ENCODE measurements around the gene CIC. TPM values are rescaled to one million over a fixed set of nuclear protein-coding genes. Genes with fewer than 3 reads are reported as not detected.

Gene CIC
- total and polyA plus RNA-seq, 2 of the 13 experiments (the other 11 are each of a cell fraction or from before 2014, with no cell fraction given): 5.9 to 8.0 TPM

GRCh38 chr19:42325308-42325895, 56.4 kb downstream of the CIC start, which contains the start of gene MEGF8 (continued):
- TF ChIP-seq GATAD1 (CRISPR knock-in tag; IDR thresholded peaks at IDR 0.05): peak; percentile 88
- peak; percentile 92 for TF ChIP-seq SAP130 (CRISPR knock-in tag; IDR thresholded peaks at IDR 0.05; ENCODE audit: low read depth)
- peak; percentile 27; the same call in 1 of the 2 replicates for TF ChIP-seq ZNF609 (CRISPR knock-in tag; IDR thresholded peaks at IDR 0.05; ENCODE audit: borderline replicate concordance)
- no peak; the same call in 1 of the 2 replicates for TF ChIP-seq ZNF552 (CRISPR knock-in tag; IDR thresholded peaks at IDR 0.05; ENCODE audit: borderline replicate concordance)
- TF ChIP-seq ZKSCAN5 (CRISPR knock-in tag; IDR thresholded peaks at IDR 0.05): 0 out of 2 replicates have a peak, but pooled peaks have one; percentile 25
- TF ChIP-seq SP4 (CRISPR knock-in tag; IDR thresholded peaks at IDR 0.05): peak; percentile 76
- TF ChIP-seq ZNF616 (CRISPR knock-in tag; IDR thresholded peaks at IDR 0.05; ENCODE audit: low read depth): peak; percentile 51; the same call in 1 of the 2 replicates
- no peak; the same call in 1 of the 2 replicates for TF ChIP-seq SIX1 (CRISPR knock-in tag; IDR thresholded peaks at IDR 0.05; ENCODE audit: borderline replicate concordance)
- TF ChIP-seq, protein P1, sequence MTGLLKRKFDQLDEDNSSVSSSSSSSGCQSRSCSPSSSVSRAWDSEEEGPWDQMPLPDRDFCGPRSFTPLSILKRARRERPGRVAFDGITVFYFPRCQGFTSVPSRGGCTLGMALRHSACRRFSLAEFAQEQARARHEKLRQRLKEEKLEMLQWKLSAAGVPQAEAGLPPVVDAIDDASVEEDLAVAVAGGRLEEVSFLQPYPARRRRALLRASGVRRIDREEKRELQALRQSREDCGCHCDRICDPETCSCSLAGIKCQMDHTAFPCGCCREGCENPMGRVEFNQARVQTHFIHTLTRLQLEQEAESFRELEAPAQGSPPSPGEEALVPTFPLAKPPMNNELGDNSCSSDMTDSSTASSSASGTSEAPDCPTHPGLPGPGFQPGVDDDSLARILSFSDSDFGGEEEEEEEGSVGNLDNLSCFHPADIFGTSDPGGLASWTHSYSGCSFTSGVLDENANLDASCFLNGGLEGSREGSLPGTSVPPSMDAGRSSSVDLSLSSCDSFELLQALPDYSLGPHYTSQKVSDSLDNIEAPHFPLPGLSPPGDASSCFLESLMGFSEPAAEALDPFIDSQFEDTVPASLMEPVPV (CRISPR knock-in tag; IDR thresholded peaks at IDR 0.05): peak; percentile 77; the same call in 1 of the 2 replicates
- TF ChIP-seq ZNF276 (CRISPR knock-in tag; IDR thresholded peaks at IDR 0.05; ENCODE audit: low read depth): 0 out of 2 replicates have a peak, but pooled peaks have one; percentile 49
- no peak for TF ChIP-seq CENPT (CRISPR knock-in tag; IDR thresholded peaks at IDR 0.05; ENCODE audit: low read depth)
- peak; percentile 58; the same call in 1 of the 2 replicates for TF ChIP-seq CERS6 (CRISPR knock-in tag; IDR thresholded peaks at IDR 0.05)
- 0 out of 2 replicates have a peak, but pooled peaks have one; percentile 38 for TF ChIP-seq ZBTB4 (CRISPR knock-in tag; IDR thresholded peaks at IDR 0.05; ENCODE audit: borderline replicate concordance)
